Mucosa of stomach (tissue), 1 donor: ENCODE results near the gene SUCLG1.
"Not testable (repeated sequence)": the region's sequence is repeated elsewhere in the genome, so short reads cannot be mapped to it uniquely, and the experiment has no call there.

Source experiments
- H3K27me3 ChIP-seq: one replicate; pipeline ENCODE4 v1.7.0; 2013; ENCODE audit warnings: mild to moderate bottlenecking, low read length; ENCODE audit not compliant: control insufficient read depth, insufficient read depth
- H3K36me3 ChIP-seq: one replicate; pipeline ENCODE4 v1.7.0; 2013; ENCODE audit warnings: low read length; ENCODE audit not compliant: control insufficient read depth, insufficient read depth
- H3K4me1 ChIP-seq: one replicate; pipeline ENCODE4 v1.7.0; 2013; ENCODE audit warnings: mild to moderate bottlenecking, low read length; ENCODE audit not compliant: control insufficient read depth, insufficient read depth
- H3K4me3 ChIP-seq: one replicate; pipeline ENCODE4 v1.7.0; 2013; ENCODE audit warnings: low read length
- H3K9ac ChIP-seq: one replicate; pipeline ENCODE4 v1.7.0; 2013; ENCODE audit warnings: mild to moderate bottlenecking, low read length, moderate library complexity
- H3K9me3 ChIP-seq: one replicate; pipeline ENCODE4 v1.7.0; 2013; ENCODE audit warnings: mild to moderate bottlenecking, low read length, moderate library complexity; ENCODE audit not compliant: control insufficient read depth
- donor health status: Pancreatic carcinoma.

SUCLG1 gene

DNA sequence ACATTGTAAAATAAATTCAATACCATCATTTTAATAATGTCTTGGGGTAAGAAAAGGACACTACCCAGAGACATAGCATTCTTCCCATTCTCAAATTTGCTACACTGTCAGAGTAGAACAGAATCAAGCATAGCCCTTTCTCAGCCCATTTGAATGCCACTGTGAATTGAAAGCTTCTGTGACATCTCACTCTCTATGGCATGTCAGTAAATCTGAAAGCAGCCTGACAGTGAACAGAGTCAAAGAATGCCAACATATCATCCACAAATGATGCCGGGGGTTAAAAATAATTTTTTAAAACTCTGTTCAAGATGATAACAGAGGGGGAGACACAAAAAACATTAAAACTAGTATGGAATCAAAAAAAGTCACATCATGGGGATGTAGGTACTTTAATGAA lies 17.6 kb downstream of the SUCLG1 start:
- peaks cover 3% of the 10 kb centered on the region for H3K4me1 ChIP-seq
- no peaks in the 10 kb centered on the region for H3K36me3 ChIP-seq
- H3K27me3 ChIP-seq, result no peaks in the 10 kb centered on the region
- no peak overlapping the region for H3K9ac ChIP-seq
- no peaks in the 10 kb centered on the region for H3K9me3 ChIP-seq
- H3K4me3 ChIP-seq, result no peak overlapping the region

DNA sequence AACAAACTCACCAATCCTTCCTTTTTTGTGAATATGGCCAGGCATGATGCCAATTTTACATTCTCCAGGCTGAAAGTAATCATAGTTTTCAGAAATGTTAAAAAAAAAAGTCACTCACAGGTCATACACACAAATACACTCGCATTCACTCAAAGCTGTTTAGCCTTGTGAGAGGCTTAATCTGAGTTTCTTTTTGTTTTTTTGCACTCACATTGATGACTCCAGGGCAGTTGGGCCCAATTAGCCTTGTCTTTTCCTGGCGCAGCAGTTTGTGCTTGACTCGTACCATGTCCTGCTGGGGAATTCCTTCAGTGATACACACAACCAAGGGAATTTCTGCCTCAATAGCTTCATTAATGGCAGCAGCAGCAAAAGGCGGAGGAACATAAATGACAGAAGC lies 18.0 kb downstream of the SUCLG1 start:
- H3K4me1 ChIP-seq, result peaks cover 3% of the 10 kb centered on the region
- no peak overlapping the region for H3K9ac ChIP-seq
- no peaks in the 10 kb centered on the region for H3K27me3 ChIP-seq
- no peaks in the 10 kb centered on the region for H3K36me3 ChIP-seq
- H3K4me3 ChIP-seq, result no peak overlapping the region
- H3K9me3 ChIP-seq, result no peaks in the 10 kb centered on the region

DNA sequence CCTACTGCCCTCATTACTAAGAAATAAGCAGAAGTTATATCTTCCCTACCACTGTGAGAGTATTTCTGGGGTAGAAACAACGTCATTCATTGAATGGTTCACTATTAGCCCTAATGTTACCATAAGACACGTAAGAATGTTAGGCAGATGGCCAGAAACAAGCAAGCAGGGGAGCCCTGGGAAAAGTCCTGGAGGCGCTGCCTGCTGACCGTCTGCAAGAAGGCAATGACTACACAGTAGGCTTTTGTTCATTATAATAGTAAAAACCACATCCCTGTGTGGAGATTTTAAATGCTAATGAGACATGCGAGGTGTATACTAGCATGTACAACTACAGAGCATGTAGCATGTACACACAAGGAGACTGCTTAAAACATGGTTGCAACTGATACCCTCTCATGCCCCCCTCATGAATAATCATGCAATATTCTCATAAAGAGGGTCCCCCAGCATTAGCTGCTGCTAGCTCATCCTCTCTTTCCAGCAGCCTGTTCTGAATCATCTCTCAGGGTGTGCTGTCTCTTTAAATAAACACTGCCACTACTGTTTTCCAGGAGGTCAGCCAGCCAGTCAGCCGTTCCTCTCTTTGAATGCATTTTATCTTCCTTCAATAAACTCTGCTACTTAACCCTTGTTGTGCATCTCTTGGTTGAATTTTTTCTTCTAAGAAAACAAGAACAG lies 23.6 kb downstream of the SUCLG1 start:
- no peaks in the 10 kb centered on the region for H3K9me3 ChIP-seq
- no peaks in the 10 kb centered on the region for H3K4me1 ChIP-seq
- H3K36me3 ChIP-seq, result no peaks in the 10 kb centered on the region
- no peak overlapping the region for H3K9ac ChIP-seq
- no peak overlapping the region for H3K4me3 ChIP-seq
- no peaks in the 10 kb centered on the region for H3K27me3 ChIP-seq

DNA sequence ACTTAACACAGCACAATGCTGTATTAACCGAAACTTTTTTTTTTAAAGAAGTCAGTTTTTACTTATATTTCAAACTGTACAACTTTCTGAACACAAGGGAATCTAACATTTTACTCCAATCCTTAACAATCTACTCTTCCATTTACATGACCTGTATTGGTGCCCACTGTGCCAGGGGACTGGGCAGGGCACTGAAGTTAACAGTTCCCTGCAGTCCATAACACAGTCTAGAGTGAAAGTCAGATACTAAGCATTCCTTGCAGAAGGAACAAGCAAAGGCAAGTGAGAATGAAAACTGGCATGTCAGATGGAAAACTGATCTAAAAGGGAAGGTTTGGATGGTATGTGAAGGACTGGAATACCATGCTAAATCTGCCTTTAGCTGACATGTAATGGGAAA lies 29.8 kb downstream of the SUCLG1 start:
- H3K27me3 ChIP-seq, result no peaks in the 10 kb centered on the region
- H3K9me3 ChIP-seq, result no peaks in the 10 kb centered on the region
- H3K36me3 ChIP-seq, result no peaks in the 10 kb centered on the region
- H3K9ac ChIP-seq, result no peak overlapping the region
- H3K4me3 ChIP-seq, result no peak overlapping the region
- H3K4me1 ChIP-seq, result no peaks in the 10 kb centered on the region

DNA sequence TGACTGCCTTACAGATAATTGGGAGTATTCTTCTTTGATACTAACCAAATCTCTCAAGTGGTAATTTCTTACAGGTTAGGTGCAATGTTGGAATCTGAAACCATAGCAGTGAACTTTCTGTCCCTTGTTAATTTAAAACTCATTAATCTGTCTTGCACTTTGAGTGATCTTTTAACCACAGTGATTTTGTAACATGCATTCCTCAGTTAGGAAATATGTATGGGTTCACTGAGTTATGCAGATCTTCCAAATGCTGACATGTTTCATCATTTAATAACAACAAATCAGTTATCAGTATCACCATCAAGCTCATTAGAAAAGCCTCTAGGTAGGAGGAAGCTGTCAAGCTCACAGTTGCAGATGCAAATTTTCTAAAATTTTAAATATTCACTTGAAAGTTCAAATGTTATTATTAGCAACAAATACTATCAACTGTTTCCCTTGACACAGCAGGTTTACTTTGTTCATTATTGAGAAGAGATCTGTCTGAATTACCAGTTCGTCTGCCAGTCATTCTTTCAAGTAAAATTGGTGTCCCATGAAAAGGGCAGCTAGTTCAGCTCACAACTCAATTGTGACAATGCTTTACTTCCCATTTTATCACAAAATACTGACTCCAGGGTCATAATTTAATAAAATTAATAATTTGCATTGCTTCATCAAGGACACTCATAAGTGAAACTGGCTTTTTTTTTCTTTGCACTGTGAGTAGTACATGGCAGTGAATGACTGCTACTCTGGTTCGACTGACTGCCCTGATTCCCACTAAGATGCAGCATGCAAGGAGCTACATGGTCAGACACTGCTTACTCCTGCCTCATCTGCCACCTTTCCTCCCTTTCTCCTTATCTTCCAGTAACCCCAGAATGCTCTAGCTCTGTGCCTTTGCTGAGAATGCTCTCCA lies 31.6 kb downstream of the SUCLG1 start:
- no peak overlapping the region for H3K9ac ChIP-seq
- H3K36me3 ChIP-seq, result no peaks in the 10 kb centered on the region
- H3K9me3 ChIP-seq, result no peaks in the 10 kb centered on the region
- no peak overlapping the region for H3K4me3 ChIP-seq
- no peaks in the 10 kb centered on the region for H3K27me3 ChIP-seq
- no peaks in the 10 kb centered on the region for H3K4me1 ChIP-seq

DNA sequence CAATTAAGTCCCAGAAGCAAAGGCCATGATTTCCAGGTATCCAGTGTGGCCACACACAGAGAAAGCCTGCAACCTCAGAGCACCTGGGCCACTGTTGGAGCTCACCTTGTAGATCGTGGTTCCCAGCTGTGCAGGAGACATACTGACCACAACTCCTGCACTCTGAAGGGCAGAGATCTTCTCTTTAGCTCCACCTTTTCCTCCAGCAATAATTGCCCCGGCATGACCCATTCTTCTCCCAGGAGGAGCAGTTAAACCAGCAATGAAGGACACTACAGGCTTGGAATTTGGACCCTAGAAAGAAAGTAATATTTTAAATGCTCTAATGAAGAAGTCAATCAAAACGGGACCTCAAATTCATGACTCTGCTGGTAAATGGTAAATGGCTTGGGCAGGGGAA lies 33.8 kb downstream of the SUCLG1 start:
- H3K9me3 ChIP-seq, result no peaks in the 10 kb centered on the region
- H3K4me1 ChIP-seq, result no peaks in the 10 kb centered on the region
- H3K9ac ChIP-seq, result no peak overlapping the region
- no peaks in the 10 kb centered on the region for H3K36me3 ChIP-seq
- no peaks in the 10 kb centered on the region for H3K27me3 ChIP-seq
- H3K4me3 ChIP-seq, result no peak overlapping the region

DNA sequence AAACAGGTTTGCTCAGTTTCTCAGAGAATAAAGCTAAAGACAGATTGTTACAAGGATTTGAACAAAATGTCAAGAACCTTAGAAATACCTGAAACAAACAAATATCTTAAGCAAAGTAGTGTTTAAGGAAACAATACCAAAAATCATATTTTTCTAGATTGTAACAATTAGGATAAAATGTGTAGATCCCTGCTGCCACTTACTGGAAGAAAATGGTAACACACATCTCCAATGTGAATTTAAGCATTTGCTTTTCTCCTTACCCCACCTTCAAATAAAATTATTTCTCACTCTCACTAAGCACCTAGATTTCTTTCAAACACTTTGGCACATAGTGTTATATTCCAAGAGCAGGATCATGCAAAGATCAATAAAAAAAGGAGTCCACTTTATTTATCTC lies 34.9 kb downstream of the SUCLG1 start:
- Histone ChIP-seq H3K9me3 (no peaks in the 10 kb centered on the region), H3K4me3 (no peak overlapping the region), H3K4me1 (no peaks in the 10 kb centered on the region), H3K9ac (no peak overlapping the region), H3K36me3 (no peaks in the 10 kb centered on the region), H3K27me3 (no peaks in the 10 kb centered on the region)

DNA sequence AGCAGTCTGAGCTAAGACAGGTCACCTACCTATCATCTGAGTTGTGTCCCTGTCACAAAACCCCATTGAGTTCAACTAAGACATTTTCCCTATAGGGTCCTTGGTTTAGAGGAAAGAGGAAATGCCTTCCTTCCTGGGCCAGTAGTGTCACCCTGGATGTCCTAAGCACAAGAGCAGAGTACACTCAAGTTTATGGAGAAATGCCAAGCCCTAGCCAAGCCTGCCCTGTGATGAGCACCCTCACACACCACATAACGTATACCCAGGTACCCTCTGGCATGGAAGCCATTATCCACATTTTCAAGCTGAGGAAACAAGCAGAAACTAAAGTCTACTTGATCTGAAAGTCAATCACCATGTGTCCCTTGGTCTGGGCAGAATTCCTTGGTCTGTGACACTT lies 37.3 kb downstream of the SUCLG1 start:
- no peaks in the 10 kb centered on the region for H3K27me3 ChIP-seq
- H3K9ac ChIP-seq, result no peak overlapping the region
- H3K36me3 ChIP-seq, result no peaks in the 10 kb centered on the region

DNA sequence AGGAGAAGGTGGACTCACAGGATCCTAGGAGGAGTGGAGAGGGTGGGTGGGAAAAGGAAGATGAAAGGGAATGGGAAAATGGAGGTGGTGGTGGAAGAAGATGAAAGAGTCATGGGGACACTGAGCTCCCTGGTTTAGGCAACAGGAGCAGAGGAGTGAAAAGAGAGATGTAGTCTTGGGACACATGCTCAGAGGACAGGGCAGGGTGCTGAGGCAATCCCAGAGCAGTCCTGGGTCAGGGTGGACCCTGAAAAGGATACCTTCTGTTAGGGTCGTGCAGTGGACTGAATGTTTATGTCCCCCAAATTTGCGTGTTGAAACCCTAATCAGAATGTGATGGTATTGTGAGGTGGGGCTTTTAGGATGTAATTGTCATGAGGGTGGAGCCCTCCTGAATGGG lies 37.9 kb downstream of the SUCLG1 start:
- H3K4me3 ChIP-seq, result no peak overlapping the region
- H3K9me3 ChIP-seq, result no peaks in the 10 kb centered on the region
- H3K27me3 ChIP-seq, result no peaks in the 10 kb centered on the region
- H3K4me1 ChIP-seq, result no peaks in the 10 kb centered on the region
- H3K9ac ChIP-seq, result no peak overlapping the region
- no peaks in the 10 kb centered on the region for H3K36me3 ChIP-seq

More for the DNA sequence above, 37.3 kb downstream of the SUCLG1 start:
- Histone ChIP-seq H3K4me3 (no peak overlapping the region), H3K9me3 (no peaks in the 10 kb centered on the region), H3K4me1 (no peaks in the 10 kb centered on the region)

DNA sequence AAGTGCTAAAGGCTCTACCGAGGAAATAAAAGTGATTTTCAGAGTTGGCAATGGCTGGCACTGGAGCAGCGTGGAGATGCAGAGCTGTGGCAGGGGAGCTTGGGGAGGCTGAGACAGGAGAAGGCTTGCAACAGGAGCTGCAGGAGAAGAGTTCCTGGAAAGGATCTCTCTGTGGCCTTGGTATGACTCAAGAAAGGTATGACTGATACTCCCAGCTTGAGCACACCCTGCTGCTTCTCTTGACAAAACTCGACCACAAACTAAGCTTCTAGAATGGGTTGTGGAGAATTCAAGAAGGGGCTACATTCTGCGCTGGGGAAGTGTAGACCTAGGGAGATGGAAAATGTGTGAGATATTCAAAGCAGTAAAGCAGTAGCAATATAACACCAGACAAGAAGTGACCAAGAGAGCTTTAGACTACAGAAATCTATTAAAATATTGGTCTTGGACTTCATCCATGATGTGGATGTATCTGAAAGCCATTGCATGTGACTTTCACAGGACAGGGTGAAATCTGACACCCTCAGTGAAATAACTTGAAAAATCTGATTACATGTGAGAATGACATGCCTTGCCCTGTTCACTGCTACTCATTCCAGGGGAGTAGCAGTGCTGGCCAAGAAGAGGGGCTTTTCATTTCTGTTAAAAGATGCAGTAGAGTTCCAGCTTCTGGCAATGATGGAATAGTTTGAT lies 41.5 kb downstream of the SUCLG1 start:
- Histone ChIP-seq H3K27me3 (no peaks in the 10 kb centered on the region), H3K9me3 (no peaks in the 10 kb centered on the region), H3K4me1 (no peaks in the 10 kb centered on the region), H3K4me3 (no peak overlapping the region), H3K36me3 (no peaks in the 10 kb centered on the region), H3K9ac (no peak overlapping the region)

DNA sequence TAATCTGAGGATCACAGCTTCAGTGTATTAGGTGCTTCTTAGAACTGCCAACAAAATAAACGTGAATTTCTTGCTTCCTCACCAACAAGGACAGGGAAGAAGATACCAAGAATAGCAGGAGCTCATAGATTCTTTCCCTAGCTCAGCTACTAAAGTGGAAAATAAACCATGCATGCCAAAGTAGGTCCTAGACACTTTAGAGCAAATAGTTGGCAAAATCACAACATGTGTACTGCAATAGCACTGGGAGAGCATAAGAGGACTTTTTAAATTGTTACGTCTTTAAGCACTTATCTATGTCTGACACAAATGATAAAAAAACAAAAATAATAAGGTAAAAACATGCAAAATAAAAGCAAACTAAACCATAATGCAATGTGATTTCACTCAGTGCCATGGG lies 49.5 kb downstream of the SUCLG1 start:
- Histone ChIP-seq H3K27me3 (peaks cover 5% of the 10 kb centered on the region), H3K4me3 (no peak overlapping the region), H3K9ac (no peak overlapping the region)

DNA sequence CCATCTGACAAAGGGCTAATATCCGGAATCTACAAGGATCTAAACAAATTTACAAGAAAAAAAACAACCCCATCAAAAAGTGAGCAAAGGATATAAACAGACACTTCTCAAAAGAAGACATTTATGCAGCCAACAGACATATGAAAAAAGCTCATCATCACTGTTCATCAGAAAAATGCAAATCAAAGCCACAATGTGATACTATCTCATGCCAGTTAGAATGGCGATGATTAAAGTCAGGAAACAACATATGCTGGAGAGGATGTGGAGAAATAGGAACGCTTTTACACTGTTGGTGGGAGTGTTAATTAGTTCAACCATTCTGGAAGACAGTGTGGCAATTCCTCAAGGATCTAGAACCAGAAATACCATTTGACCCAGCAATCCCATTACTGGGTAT lies 57.0 kb downstream of the SUCLG1 start:
- H3K9ac ChIP-seq, H3K4me3 ChIP-seq, H3K27me3 ChIP-seq, H3K4me1 ChIP-seq, H3K9me3 ChIP-seq, H3K36me3 ChIP-seq: not testable (repeated sequence)

More for the DNA sequence above, 49.5 kb downstream of the SUCLG1 start:
- H3K9me3 ChIP-seq, result no peaks in the 10 kb centered on the region
- H3K36me3 ChIP-seq, result no peaks in the 10 kb centered on the region
- H3K4me1 ChIP-seq, result no peaks in the 10 kb centered on the region
